AG09309 (cell line): ENCODE measurements around the gene TMEM63B.
A peak's percentile ranks its signal among the peaks of the same experiment; 100 is the strongest.

ENCODE experiments used
- DNase-seq: peaks from one replicate; pipeline ENCODE4 v3.0.0-alpha.2; 2010; ENCODE audit warnings: low read depth
- H3K4me3 ChIP-seq: 2 replicates; pipeline ENCODE4 v1.5.1; 2011; ENCODE audit warnings: mild to moderate bottlenecking, low read depth, low read length, moderate library complexity; ENCODE audit not compliant: control insufficient read depth
- TF ChIP-seq, protein P1 (sequence below): IDR thresholded peaks from 2 replicates; pipeline ENCODE4 v1.5.1; 2011; ENCODE audit warnings: mild to moderate bottlenecking, low read depth, low read length, inconsistent platforms; ENCODE audit not compliant: insufficient read depth, control insufficient read depth; ENCODE audit errors: missing control alignments

The TMEM63B gene

DNA sequence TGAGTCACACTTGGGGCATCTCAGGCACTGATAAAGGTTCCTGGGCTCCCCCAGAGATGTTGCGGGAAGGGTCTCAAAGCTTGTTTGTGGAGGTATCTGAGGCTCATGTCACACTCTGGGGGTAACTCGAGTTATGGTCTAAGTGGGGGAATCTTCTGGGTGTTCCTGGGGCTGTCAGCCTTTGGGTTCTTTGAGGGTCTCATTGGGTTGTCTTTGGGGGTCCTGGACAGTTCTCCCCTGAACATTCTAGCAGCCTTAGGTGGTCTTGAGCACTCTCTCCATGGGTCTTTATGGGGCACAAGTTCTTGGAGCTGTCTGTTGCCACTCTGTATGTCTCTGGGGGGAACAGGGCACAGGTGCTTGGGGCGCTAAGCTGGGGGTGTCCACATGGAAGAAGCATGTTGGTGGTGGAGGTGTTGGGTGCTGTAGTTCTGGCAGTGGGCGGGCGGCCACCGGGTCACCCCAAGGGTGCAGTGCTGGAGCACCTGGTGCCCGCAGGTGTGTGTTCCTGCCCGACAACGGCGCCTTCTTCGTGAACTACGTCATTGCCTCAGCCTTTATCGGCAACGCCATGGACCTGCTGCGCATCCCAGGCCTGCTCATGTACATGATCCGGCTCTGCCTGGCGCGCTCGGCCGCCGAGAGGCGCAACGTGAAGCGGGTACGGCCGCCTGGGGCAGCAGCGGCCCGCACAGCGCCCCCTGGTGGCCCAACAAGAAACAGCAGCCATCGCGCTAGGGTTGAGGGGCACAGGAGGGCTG is 24.2 kb downstream of the TMEM63B start:
- no peak for DNase-seq
- H3K4me3 ChIP-seq = no peak overlapping the region
- TF ChIP-seq, protein P1, sequence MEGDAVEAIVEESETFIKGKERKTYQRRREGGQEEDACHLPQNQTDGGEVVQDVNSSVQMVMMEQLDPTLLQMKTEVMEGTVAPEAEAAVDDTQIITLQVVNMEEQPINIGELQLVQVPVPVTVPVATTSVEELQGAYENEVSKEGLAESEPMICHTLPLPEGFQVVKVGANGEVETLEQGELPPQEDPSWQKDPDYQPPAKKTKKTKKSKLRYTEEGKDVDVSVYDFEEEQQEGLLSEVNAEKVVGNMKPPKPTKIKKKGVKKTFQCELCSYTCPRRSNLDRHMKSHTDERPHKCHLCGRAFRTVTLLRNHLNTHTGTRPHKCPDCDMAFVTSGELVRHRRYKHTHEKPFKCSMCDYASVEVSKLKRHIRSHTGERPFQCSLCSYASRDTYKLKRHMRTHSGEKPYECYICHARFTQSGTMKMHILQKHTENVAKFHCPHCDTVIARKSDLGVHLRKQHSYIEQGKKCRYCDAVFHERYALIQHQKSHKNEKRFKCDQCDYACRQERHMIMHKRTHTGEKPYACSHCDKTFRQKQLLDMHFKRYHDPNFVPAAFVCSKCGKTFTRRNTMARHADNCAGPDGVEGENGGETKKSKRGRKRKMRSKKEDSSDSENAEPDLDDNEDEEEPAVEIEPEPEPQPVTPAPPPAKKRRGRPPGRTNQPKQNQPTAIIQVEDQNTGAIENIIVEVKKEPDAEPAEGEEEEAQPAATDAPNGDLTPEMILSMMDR = peak; percentile 86

DNA sequence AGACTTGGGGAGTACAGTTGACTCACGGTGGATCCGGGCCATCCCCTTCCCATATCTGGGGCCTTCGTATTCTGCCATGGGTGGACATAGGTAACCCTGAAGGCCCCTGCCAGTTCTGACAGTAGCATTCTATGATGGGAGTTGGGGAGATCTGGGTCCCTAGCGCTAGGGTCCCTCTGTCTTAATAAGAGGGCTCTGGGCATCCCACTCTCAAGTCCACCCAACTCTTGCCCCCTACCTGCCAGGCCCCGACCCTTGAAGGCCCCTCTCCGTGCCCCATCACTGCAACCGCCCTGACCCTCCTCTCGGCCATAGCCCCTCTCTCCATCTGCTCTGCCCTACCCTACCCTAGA is 24.7 kb downstream of the TMEM63B start:
- DNase-seq = no peak
- H3K4me3 ChIP-seq = no peak overlapping the region
- TF ChIP-seq, protein P1 = no peak

DNA sequence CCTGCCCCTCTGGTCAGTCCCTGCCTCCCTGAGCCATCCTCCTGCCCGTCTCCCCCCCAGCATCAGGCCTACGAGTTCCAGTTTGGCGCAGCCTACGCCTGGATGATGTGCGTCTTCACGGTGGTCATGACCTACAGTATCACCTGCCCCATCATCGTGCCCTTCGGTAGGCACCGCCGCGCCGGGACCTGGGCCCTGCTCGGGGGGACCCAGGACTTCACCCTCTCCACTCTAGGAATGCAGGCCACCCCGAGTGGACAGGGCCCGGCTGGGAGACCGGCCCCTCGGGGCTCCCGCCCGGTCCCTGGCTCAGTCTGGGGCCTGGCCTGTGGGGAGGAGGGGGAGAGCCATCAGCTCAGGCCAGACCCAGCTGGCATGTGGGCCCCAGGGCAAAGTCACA is 25.2 kb downstream of the TMEM63B start:
- H3K4me3 ChIP-seq = no peak overlapping the region
- TF ChIP-seq, protein P1 = no peak
- DNase-seq = no peak

DNA sequence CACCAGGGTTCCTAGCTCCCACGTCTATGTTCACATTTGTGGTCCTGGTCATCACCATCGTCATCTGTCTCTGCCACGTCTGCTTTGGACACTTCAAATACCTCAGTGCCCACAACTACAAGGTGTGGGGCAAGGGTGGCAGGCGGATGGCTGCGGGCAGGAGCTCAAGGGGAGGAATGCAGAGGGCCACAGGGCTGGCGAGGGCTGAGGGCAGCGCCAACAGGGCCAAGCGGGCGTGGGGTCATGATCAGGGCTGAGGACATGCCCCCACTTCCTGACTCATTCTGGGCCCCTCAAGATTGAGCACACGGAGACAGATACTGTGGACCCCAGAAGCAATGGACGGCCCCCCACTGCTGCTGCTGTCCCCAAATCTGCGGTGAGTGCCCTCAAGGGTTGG is 26.7 kb downstream of the TMEM63B start:
- TF ChIP-seq, protein P1 = no peak
- H3K4me3 ChIP-seq = no peak overlapping the region
- no peak for DNase-seq

DNA sequence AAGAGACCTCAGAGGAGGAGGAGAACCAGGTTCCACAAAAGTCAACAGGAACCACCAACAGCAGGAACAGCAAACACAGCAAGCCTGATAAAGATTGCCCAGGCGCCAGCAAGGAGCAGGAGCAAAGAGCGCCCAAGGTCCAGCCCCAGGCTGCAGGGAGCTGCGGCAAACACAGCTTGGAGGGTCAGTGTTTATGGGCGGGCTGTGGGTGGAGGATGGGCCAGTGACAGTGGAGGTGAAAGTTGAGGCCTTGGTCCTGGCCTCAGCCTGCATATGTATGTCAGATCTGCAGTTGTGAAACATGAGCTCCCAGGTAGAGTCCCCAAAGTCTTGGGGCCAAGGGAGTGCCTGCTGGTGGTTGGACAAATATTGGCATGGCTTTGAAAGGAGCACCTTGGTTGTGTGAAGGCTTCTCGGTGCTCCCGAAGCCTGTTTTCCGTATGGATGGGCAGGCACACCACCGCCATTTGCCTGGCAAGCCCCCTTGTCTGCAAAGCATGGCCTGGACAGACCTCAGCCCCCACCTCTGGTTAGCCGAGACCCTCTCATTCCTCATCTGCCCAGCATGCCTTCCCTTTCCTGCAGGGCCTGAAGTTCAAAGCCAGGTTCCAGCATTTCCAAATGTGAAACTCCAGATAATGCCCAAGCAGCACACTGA is 29.3 kb downstream of the TMEM63B start:
- no peak overlapping the region for H3K4me3 ChIP-seq
- DNase-seq = no peak
- TF ChIP-seq, protein P1 = no peak

DNA sequence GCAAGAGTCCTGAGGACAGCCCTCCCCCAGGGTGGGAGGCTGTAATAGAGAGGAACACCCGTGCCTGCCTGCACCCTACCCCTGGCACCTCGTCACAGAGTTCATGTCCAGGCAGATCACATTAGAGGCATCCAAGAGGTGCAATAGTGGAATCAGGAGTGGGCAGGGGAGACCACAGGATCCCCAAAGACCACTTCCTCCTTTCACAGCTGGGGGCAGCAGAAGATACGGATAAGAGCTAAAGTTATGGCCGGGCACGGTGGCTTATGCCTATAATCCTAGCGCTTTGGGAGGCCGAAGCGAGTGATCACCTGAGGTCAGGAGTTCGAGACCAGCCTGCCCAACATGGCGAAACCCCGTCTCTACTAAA is 29.8 kb downstream of the TMEM63B start:
- no peak overlapping the region for H3K4me3 ChIP-seq
- TF ChIP-seq, protein P1 = no peak
- DNase-seq = no peak

DNA sequence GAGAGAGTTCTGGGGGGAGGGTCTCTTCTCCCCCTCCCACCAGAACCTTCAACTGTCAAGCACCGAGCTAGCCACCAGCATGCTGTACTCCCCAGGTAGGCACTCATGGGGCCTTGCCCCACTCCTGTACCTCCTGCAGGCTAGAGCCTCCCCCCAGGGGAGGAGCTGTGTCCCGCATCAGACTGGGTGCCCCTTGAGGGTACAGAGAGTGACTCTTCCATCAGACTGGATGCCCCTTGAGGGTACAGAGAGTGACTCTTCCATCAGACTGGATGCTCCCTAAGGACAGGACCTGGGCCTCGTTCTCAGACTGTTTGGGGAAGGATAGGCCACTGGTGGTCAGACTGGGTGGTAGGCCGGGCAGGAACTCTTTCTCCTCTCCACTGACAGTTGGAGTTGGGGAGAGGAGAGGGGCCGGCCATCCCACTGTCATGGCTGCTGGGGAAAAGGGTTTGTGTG is 31.4 kb downstream of the TMEM63B start, which contains the start of gene CAPN11:
TSS of gene CAPN11 (plus strand) at position 51 of the 459 bp plus-strand sequence. CDS start at position 80, 29 bp downstream.
- no peak for DNase-seq
- TF ChIP-seq, protein P1 = no peak
- no peak within 1 kb of the TSS for H3K4me3 ChIP-seq
